MCF 10A (cell line): Measurements from ENCODE around the gene PCNX2. TPM values are rescaled to one million over a fixed set of nuclear protein-coding genes. Genes with fewer than 3 reads are reported as not detected.

Source experiments
- BruUV-seq: library from RNA; stranded (reverse); fragments of 400-500 nt; replicated peaks from 2 replicates; lab custom pipeline; 2021; lab: Mats Ljungman, UMichigan
- CTCF ChIA-PET: fragments of 300-600 bp; sonication (Branson Sonifier 250); formaldehyde crosslinking; extraction: SDS; loops from one replicate; lab custom pipeline; 2021; ENCODE audit warnings: antibody characterized with exemption, inconsistent platforms; lab: Yijun Ruan, JAX
- POLR2A ChIA-PET: fragments of 300-600, 350-650 bp; sonication (Branson Sonifier 250); formaldehyde crosslinking; extraction: SDS; loops from one replicate; lab custom pipeline; 2020; ENCODE audit warnings: antibody characterized with exemption, inconsistent platforms; lab: Yijun Ruan, JAX
- DNase-seq: peaks from one replicate; pipeline ENCODE4 v3.0.0-alpha.2; 2018; ENCODE audit not compliant: unreplicated experiment
- H3K27ac Mint-ChIP-seq: one replicate; pipeline ENCODE4 v1.8.0; 2022; ENCODE audit warnings: mild to moderate bottlenecking, low read depth, mixed read lengths; ENCODE audit not compliant: unreplicated experiment
- H3K27me3 Mint-ChIP-seq: one replicate; pipeline ENCODE4 v1.8.0; 2022; ENCODE audit warnings: mixed read lengths; ENCODE audit not compliant: insufficient read depth, unreplicated experiment
- H3K36me3 Mint-ChIP-seq: one replicate; pipeline ENCODE4 v1.8.0; 2022; ENCODE audit warnings: mild to moderate bottlenecking, moderate library complexity, mixed read lengths; ENCODE audit not compliant: insufficient read depth, unreplicated experiment
- H3K4me1 Mint-ChIP-seq: one replicate; pipeline ENCODE4 v1.8.0; 2022; ENCODE audit warnings: mixed read lengths; ENCODE audit not compliant: insufficient read depth, unreplicated experiment
- H3K4me3 Mint-ChIP-seq: one replicate; pipeline ENCODE4 v1.8.0; 2022; ENCODE audit warnings: mild to moderate bottlenecking, moderate library complexity, mixed read lengths; ENCODE audit not compliant: unreplicated experiment
- H3K9me3 Mint-ChIP-seq: one replicate; pipeline ENCODE4 v1.8.0; 2022; ENCODE audit warnings: mixed read lengths; ENCODE audit not compliant: unreplicated experiment
- CTCF ChIP-seq: fragments of 200-600 bp; IDR thresholded peaks from one replicate; pipeline ENCODE4 v1.8.0; 2022; ENCODE audit warnings: antibody characterized with exemption, mild to moderate bottlenecking; ENCODE audit not compliant: unreplicated experiment
- intact Hi-C: fragments of 100-400 bp; cut with micrococcal nuclease; formaldehyde crosslinking; loops from 2 replicates; pipeline ENCODE4 v1.14.1; 2022
- total RNA-seq: library from RNA; stranded (reverse); gene quantifications from 2 replicates; pipeline ENCODE4 v1.2.3, GENCODE V29; 2022

Gene PCNX2
- total RNA-seq, 1 experiment from 2014 or later, result 80.5 TPM

DNA sequence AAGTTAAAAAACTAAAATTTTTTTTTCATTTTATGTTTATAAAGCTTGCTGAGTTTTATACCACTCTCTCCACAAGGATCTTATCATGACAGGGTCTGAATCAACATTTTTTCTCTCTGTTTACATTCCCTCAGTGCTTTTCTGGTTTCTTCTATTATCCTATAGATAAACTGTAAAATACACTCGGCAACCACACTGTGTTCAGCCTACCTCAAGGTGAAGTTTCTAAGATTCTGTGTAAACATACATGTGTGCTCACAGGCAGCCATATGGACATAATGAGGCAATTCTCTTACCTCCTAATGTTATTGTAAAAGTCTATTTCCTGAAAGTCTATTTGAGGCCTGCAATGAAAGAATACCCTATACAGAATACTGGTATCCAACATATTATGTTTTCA, 230.5 kb downstream of the PCNX2 start:
- DNase-seq, result no peak
- BruUV-seq, result no TSS peak
- Mint-ChIP-seq H3K4me1 (no peaks in the 10 kb centered on the region), H3K27me3 (no peaks in the 10 kb centered on the region), H3K36me3 (peaks cover 18% of the 10 kb centered on the region), H3K4me3 (no peak overlapping the region), H3K9me3 (no peaks in the 10 kb centered on the region), H3K27ac (no peak overlapping the region)
- CTCF ChIA-PET, result interaction anchor here (0.6 kb wide), 1 partner anchor 69 kb away, joined by 3 read pairs; no protein-coding TSS in a partner anchor
- POLR2A ChIA-PET, result no interaction called here
- intact Hi-C loops, result no loop called here
- no peak for TF ChIP-seq CTCF

- H3K27ac Mint-ChIP-seq, result no peak overlapping the region
- TF ChIP-seq CTCF, result no peak
- H3K4me1 Mint-ChIP-seq, result peaks cover 5% of the 10 kb centered on the region
- no peak overlapping the region for H3K4me3 Mint-ChIP-seq
- no peak for DNase-seq
- CTCF ChIA-PET, result interaction anchor here (0.6 kb wide), 1 partner anchor 466 kb away, joined by 3 read pairs; no protein-coding TSS in a partner anchor
- POLR2A ChIA-PET, result interaction anchor here (3.5 kb wide), 1 partner anchor 12 kb away, joined by 10 read pairs; no protein-coding TSS in a partner anchor
- H3K9me3 Mint-ChIP-seq, result no peaks in the 10 kb centered on the region
- peaks cover 18% of the 10 kb centered on the region for H3K36me3 Mint-ChIP-seq
- intact Hi-C loops, result no loop called here
- no peaks in the 10 kb centered on the region for H3K27me3 Mint-ChIP-seq
- BruUV-seq, result no TSS peak
Observed at GRCh38 chr1:233063462-233063861, 232.1 kb downstream of the PCNX2 start.

DNA sequence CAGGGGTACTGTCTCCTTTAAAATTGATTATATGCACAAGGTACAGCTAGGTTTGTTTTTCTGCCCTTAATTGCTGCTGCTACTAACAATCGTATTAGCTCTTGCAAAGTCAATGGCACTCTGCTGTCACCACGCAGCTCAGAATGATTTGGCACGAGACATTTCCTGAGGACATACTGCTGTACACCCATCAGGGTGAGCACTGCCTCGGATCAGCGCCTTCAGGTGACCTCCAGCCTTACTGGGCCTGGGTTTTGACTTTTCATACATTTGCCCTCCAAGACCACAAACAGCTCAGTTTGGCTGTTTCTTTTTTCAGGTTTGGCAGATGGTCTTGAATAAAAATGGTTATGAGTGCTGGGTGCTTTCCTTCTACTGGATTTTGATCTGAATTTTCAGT, 234.3 kb downstream of the PCNX2 start:
- Mint-ChIP-seq H3K27ac (no peak overlapping the region), H3K27me3 (no peaks in the 10 kb centered on the region), H3K4me1 (peaks cover 5% of the 10 kb centered on the region), H3K9me3 (no peaks in the 10 kb centered on the region), H3K4me3 (no peak overlapping the region), H3K36me3 (peaks cover 12% of the 10 kb centered on the region)
- intact Hi-C loops, result no loop called here
- no peak for TF ChIP-seq CTCF
- BruUV-seq, result no TSS peak
- ChIA-PET CTCF (interaction anchor here (0.6 to 0.7 kb wide), 2 partner anchors 218 to 309 kb away, joined by 3 read pairs; no protein-coding TSS in a partner anchor), POLR2A (interaction anchor here (3.5 kb wide), 1 partner anchor 14 kb away, joined by 10 read pairs; no protein-coding TSS in a partner anchor)
- no peak for DNase-seq

GRCh38 chr1:233060461-233060994, 235.0 kb downstream of the PCNX2 start:
- H3K27ac Mint-ChIP-seq, result no peak overlapping the region
- BruUV-seq, result no TSS peak
- POLR2A ChIA-PET, result interaction anchor here (1.3 to 3.5 kb wide), 3 partner anchors 15 to 25 kb away, joined by 3 to 10 read pairs (median 5); no protein-coding TSS in a partner anchor
- peaks cover 5% of the 10 kb centered on the region for H3K4me1 Mint-ChIP-seq
- H3K9me3 Mint-ChIP-seq, result no peaks in the 10 kb centered on the region
- H3K4me3 Mint-ChIP-seq, result no peak overlapping the region
- no peak for DNase-seq
- no peak for TF ChIP-seq CTCF
- intact Hi-C loops, result no loop called here
- no peaks in the 10 kb centered on the region for H3K27me3 Mint-ChIP-seq
- peaks cover 11% of the 10 kb centered on the region for H3K36me3 Mint-ChIP-seq
- CTCF ChIA-PET, result interaction anchor here (0.6 to 0.7 kb wide), 3 partner anchors 18 to 310 kb away, joined by 3 read pairs; no protein-coding TSS in a partner anchor
